ENCODE measurements around the gene MEPE. TPM values are rescaled to one million over a fixed set of nuclear protein-coding genes. Genes with fewer than 3 reads are reported as not detected.
A peak's percentile ranks its signal among the peaks of the same experiment; 100 is the strongest.

Gene MEPE
- polyA plus RNA-seq, 1 donor (not counting 4 experiments of a cell fraction or from before 2014, with no cell fraction given), result not detected

DNA sequence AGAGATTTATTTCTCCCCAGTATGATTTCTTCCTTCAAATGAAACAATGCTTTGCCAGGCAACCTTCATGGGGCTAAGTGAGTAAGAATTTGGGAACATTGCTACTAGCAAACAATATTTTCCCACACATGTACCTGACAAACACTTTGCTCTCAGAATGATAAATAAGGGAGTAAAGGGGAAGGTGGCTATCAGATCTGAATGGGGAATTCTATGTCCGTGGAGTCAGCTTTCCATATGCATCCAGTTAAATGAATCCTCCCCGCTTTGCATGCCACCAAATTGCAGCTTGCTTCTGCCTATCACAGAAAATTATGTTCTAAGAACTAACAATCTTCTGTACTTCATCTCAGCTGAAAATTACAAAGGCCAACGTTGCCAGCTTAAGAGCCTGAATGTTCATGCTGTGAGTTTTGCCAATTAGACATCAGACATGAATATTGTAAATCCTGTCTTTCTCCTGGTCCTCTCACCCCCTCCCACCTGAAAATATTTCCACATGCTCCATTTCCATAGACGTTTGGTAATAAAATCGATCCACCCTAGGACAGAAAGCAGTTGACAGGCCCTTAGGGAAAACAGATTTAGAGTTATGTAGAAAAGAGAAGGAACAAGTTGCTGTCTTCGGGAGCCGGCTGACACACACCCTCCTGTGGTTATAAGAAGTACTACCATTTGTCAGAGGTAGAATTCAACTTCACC, 6.3 kb downstream of the MEPE start:
- TF ChIP-seq EZH2 (IDR thresholded peaks at IDR 0.05; ENCODE audit: low read length), result no peak
- TF ChIP-seq CTCF (optimal IDR thresholded peaks at IDR 0.05 in 1 of 3, IDR thresholded peaks at IDR 0.05 in 1 of 3, conservative IDR thresholded peaks at IDR 0.05 in 1 of 3; ENCODE audit: extremely low read depth in 1 of 3, insufficient read depth in 2 of 3, low read length in 3 of 3), result peak; percentile 61 to 69 (median 62)
- H3K9me3 ChIP-seq (ENCODE audit: control insufficient read depth, low read depth, low read length), result no peaks in the 10 kb centered on the region
- FAIRE-seq (peak; percentile 46), DNase-seq (ENCODE audit: low read depth, low spot score) (no peak)
- H3K4me1 ChIP-seq (ENCODE audit: control insufficient read depth, extremely low read depth, insufficient read depth, low read length), result no peaks in the 10 kb centered on the region
- no peaks in the 10 kb centered on the region for H4K20me1 ChIP-seq (ENCODE audit: control insufficient read depth, extremely low read depth, insufficient read depth, low read length)
- H3K27me3 ChIP-seq (ENCODE audit: control insufficient read depth, extremely low read depth, insufficient read depth, low read length), result no peaks in the 10 kb centered on the region
- no peak overlapping the region for H3K9ac ChIP-seq (ENCODE audit: control insufficient read depth, extremely low read depth, insufficient read depth, low read length)
- no peak overlapping the region for H3K4me2 ChIP-seq (ENCODE audit: control insufficient read depth, extremely low read depth, insufficient read depth, low read depth, low read length)
- H3K36me3 ChIP-seq (ENCODE audit: control insufficient read depth in 2 of 2, extremely low read depth in 1 of 2, insufficient read depth in 2 of 2, low read length in 2 of 2), result no peaks in the 10 kb centered on the region
- dilution Hi-C loops (cut with MboI; ENCODE audit: extremely low pct_ligation_motif_present, low sequenced_read_pairs), result no loop called here
- no peaks in the 10 kb centered on the region for H3K79me2 ChIP-seq (ENCODE audit: control insufficient read depth, insufficient read depth, low read length)
- no peak overlapping the region for H3K27ac ChIP-seq (ENCODE audit: control insufficient read depth, insufficient read depth, low read length)
- H3K4me3 ChIP-seq (ENCODE audit: control insufficient read depth in 2 of 3, extremely low read depth in 1 of 3, insufficient read depth in 2 of 3, low read depth in 1 of 3, low read length in 3 of 3), result no peak overlapping the region
- no peaks in the 10 kb centered on the region for H3K9me1 ChIP-seq (ENCODE audit: control insufficient read depth, extremely low read depth, insufficient read depth, low read length)
- H2AFZ ChIP-seq (ENCODE audit: control insufficient read depth, low read length), result no peak overlapping the region

- Histone ChIP-seq H3K4me1 (ENCODE audit: control insufficient read depth, extremely low read depth, insufficient read depth, low read length) (no peaks in the 10 kb centered on the region), H4K20me1 (ENCODE audit: control insufficient read depth, extremely low read depth, insufficient read depth, low read length) (no peaks in the 10 kb centered on the region), H3K9me1 (ENCODE audit: control insufficient read depth, extremely low read depth, insufficient read depth, low read length) (no peaks in the 10 kb centered on the region), H3K79me2 (ENCODE audit: control insufficient read depth, insufficient read depth, low read length) (no peaks in the 10 kb centered on the region), H3K4me2 (ENCODE audit: control insufficient read depth, extremely low read depth, insufficient read depth, low read depth, low read length) (no peak overlapping the region), H3K9me3 (ENCODE audit: control insufficient read depth, low read depth, low read length) (no peaks in the 10 kb centered on the region), H3K27me3 (ENCODE audit: control insufficient read depth, extremely low read depth, insufficient read depth, low read length) (no peaks in the 10 kb centered on the region), H3K4me3 (ENCODE audit: control insufficient read depth in 2 of 3, extremely low read depth in 1 of 3, insufficient read depth in 2 of 3, low read depth in 1 of 3, low read length in 3 of 3) (no peak overlapping the region), H3K36me3 (ENCODE audit: control insufficient read depth in 2 of 2, extremely low read depth in 1 of 2, insufficient read depth in 2 of 2, low read length in 2 of 2) (no peaks in the 10 kb centered on the region), H3K27ac (ENCODE audit: control insufficient read depth, insufficient read depth, low read length) (no peak overlapping the region), H3K9ac (ENCODE audit: control insufficient read depth, extremely low read depth, insufficient read depth, low read length) (no peak overlapping the region), H2AFZ (ENCODE audit: control insufficient read depth, low read length) (no peak overlapping the region)
- FAIRE-seq (peak; percentile 5), DNase-seq (ENCODE audit: low read depth, low spot score) (no peak)
- dilution Hi-C loops (cut with MboI; ENCODE audit: extremely low pct_ligation_motif_present, low sequenced_read_pairs), result no loop called here
- no peak for TF ChIP-seq EZH2 (IDR thresholded peaks at IDR 0.05; ENCODE audit: low read length)
Observed at GRCh38 chr4:87839592-87839946, 6.8 kb downstream of the MEPE start.

DNA sequence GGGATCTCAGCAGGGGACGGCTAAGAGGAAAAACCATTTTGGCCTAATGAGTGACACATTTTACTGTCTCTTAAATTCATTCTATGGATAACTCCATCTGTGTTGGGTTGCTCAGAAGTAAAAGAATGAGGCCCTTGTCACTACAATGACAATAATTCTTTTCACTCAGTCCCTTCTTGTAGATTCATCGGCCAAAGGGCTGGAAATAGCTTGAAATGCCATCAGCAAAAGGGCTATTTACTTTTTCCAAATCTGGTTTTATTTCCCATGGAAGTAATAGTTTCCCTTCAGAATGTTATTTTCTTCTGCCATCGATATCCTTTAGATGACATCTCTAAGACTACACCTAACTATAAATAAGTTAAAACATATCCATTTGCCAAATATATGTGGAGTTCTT, 7.4 kb downstream of the MEPE start:
- H3K9me1 ChIP-seq (ENCODE audit: control insufficient read depth, extremely low read depth, insufficient read depth, low read length), result no peaks in the 10 kb centered on the region
- no peaks in the 10 kb centered on the region for H3K27me3 ChIP-seq (ENCODE audit: control insufficient read depth, extremely low read depth, insufficient read depth, low read length)
- DNase-seq (ENCODE audit: low read depth, low spot score) (no peak), FAIRE-seq (no peak)
- no peak overlapping the region for H3K4me3 ChIP-seq (ENCODE audit: control insufficient read depth in 2 of 3, extremely low read depth in 1 of 3, insufficient read depth in 2 of 3, low read depth in 1 of 3, low read length in 3 of 3)
- H4K20me1 ChIP-seq (ENCODE audit: control insufficient read depth, extremely low read depth, insufficient read depth, low read length), result no peaks in the 10 kb centered on the region
- H2AFZ ChIP-seq (ENCODE audit: control insufficient read depth, low read length), result no peak overlapping the region
- no peaks in the 10 kb centered on the region for H3K36me3 ChIP-seq (ENCODE audit: control insufficient read depth in 2 of 2, extremely low read depth in 1 of 2, insufficient read depth in 2 of 2, low read length in 2 of 2)
- H3K9me3 ChIP-seq (ENCODE audit: control insufficient read depth, low read depth, low read length), result no peaks in the 10 kb centered on the region
- dilution Hi-C loops (cut with MboI; ENCODE audit: extremely low pct_ligation_motif_present, low sequenced_read_pairs), result no loop called here
- no peak overlapping the region for H3K4me2 ChIP-seq (ENCODE audit: control insufficient read depth, extremely low read depth, insufficient read depth, low read depth, low read length)
- no peaks in the 10 kb centered on the region for H3K4me1 ChIP-seq (ENCODE audit: control insufficient read depth, extremely low read depth, insufficient read depth, low read length)
- TF ChIP-seq CTCF (optimal IDR thresholded peaks at IDR 0.05 in 1 of 3, IDR thresholded peaks at IDR 0.05 in 1 of 3, conservative IDR thresholded peaks at IDR 0.05 in 1 of 3; ENCODE audit: extremely low read depth in 1 of 3, insufficient read depth in 2 of 3, low read length in 3 of 3) (no peak), EZH2 (IDR thresholded peaks at IDR 0.05; ENCODE audit: low read length) (no peak)
- H3K79me2 ChIP-seq (ENCODE audit: control insufficient read depth, insufficient read depth, low read length), result no peaks in the 10 kb centered on the region
- H3K27ac ChIP-seq (ENCODE audit: control insufficient read depth, insufficient read depth, low read length), result no peak overlapping the region
- H3K9ac ChIP-seq (ENCODE audit: control insufficient read depth, extremely low read depth, insufficient read depth, low read length), result no peak overlapping the region
